NCI-H446 (cell line): ENCODE measurements around the gene NTNG2.
A peak's percentile ranks its signal among the peaks of the same experiment; 100 is the strongest.

ENCODE experiments used
- DNase-seq, 2 experiments: peaks; one replicate each; lab custom pipeline; 2025; lab: John Stamatoyannopoulos, UW

Gene NTNG2

DNA sequence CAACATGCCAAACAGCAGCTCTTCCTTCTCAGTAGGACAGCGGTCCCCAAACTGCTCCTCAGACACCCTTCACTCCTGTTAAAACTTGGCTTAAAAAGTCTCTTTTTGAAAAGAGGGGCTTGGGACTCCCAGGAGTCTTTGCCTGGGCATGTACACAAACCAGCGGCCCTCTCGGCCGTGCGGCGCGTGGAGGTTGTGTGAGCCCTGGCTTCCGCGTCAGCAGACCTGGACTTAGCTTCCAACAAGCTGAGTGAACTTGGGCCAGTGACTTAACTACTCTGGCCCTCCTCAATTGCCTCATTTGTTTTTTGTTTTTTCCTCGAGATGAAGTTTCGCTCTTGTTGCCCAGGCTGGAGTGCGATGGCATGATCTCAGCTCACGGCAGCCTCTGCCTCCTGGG, 15.3 kb upstream of the NTNG2 start:
- DNase-seq: no peak

GRCh38 chr9:132147331-132147730, 14.5 kb upstream of the NTNG2 start:
- DNase-seq: no peak

- DNase-seq: no peak
Observed at GRCh38 chr9:132147839-132148238, 14.0 kb upstream of the NTNG2 start.

GRCh38 chr9:132150256-132150655, 11.6 kb upstream of the NTNG2 start:
- no peak for DNase-seq

GRCh38 chr9:132151118-132151517, 10.7 kb upstream of the NTNG2 start:
- DNase-seq: no peak

DNA sequence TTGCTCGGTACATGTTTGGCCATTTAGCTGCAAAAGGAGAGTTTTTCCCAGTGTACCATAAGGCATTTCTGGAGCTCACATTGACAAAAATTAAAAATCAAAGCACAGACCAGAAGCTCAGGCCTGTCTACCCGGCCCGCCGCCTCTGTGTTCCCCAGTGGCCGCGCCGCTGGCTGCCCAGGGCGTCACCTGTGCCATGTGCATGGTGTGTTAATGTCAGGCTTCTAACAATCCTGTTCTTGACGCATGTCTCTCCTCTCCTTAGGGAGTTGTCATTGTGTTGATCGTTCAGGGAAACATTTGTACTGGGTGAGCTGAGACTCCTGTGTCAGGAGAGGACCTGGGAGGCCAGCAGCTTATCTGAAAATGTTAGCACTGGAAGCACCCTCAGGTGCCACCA, 9.6 kb upstream of the NTNG2 start:
- no peak for DNase-seq

- no peak for DNase-seq
Observed at GRCh38 chr9:132154863-132155567, 6.8 kb upstream of the NTNG2 start.

- no peak for DNase-seq
Observed at GRCh38 chr9:132155568-132155895, 6.3 kb upstream of the NTNG2 start.

GRCh38 chr9:132156262-132156661, 5.6 kb upstream of the NTNG2 start:
- no peak for DNase-seq

DNA sequence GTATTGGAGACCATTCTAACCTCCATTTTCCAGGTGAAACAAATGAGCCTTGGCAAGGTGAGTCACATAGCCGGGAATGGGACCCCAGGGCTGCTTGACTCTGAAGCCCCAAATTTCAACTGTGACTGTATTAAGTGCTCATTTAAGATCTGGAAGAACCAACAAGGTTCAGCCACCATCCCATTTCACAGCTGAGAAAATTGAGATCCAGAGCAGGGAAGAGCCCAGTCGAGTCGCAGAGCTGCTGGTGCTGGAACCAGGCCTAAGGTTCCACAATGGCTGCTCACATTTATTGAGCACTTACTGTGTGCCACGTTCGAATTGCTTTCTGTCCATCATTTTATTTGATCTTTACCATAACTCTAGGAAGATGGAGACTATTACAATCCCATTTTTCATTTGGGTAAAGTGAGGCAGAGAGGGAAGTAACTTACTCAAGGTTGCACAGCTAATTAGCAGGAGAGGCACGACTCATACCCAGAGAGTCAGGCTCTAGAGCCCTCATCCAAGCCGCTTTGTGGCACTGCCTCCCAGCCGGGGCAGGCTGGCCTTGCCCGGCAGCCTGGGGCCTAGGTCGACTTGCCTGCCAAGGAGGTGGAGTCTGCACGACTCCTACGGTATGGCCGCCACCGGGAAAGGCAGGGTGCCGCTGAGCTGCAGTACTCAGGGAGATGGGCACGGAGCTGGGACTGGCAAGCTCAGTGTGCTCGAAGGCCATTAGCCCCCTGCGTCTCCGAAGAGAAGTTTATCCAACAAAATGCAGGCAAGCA, 4.3 kb upstream of the NTNG2 start:
- no peak for DNase-seq

GRCh38 chr9:132160802-132161742, 786 bp upstream of the NTNG2 start:
- DNase-seq: no peak

DNA sequence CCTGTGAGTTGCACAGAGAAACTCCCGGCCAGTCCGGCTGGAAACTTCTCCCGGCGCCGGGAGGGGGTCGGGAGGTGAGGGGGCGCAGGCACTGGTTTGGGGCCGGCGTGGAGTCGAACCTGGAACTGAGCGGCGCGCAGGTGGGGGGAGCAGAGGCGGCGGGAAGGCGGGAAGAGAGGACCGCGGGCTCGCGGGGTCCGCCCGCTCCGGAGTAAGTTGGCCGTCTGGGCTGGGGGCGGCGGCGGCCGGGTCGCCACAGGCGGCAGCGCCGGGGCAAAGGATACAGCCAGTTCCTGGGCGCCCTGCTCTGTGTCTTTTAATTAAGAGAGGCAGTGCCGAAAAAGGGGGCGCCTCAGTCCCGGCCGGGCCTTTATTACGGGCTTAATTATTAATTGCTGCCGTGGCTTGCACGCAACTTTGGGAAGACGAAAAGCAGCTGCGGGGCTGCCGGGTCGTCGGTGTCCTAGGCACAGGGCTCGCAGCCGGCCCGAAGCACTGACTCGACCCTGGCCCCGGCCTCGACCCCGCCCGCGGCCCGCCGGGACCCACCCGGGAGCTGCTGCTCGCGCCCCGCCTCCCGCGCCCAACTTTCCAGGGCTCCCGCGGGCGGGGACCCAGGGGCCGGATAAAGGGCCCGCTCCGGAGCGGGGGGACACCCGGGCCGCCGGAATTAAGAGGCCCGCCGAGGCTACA, 1.1 kb downstream of the NTNG2 start:
- DNase-seq: no peak

DNA sequence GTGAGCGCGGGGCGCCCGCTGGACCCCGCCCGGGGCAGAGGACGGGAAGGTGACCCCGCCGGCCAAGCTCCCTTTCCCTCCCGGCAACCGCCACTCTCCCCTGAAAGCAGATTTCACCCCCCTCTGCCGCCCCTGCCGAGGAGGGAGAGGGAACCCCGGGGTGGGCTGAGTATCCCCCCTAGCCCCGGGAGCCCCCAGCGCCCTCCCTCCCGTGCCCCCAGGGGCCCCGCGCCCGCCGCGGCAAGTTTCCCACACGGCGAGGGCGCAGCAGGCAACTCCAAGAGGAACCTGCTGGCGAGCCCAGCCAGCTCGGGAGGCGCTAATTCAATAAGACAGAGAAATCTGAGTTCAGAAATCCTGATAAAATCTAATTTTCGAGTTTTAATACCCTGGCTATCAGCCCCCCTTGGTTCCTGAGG, 1.6 kb downstream of the NTNG2 start:
- no peak for DNase-seq

- DNase-seq: no peak
Observed at GRCh38 chr9:132163876-132164603, 2.2 kb downstream of the NTNG2 start.

DNA sequence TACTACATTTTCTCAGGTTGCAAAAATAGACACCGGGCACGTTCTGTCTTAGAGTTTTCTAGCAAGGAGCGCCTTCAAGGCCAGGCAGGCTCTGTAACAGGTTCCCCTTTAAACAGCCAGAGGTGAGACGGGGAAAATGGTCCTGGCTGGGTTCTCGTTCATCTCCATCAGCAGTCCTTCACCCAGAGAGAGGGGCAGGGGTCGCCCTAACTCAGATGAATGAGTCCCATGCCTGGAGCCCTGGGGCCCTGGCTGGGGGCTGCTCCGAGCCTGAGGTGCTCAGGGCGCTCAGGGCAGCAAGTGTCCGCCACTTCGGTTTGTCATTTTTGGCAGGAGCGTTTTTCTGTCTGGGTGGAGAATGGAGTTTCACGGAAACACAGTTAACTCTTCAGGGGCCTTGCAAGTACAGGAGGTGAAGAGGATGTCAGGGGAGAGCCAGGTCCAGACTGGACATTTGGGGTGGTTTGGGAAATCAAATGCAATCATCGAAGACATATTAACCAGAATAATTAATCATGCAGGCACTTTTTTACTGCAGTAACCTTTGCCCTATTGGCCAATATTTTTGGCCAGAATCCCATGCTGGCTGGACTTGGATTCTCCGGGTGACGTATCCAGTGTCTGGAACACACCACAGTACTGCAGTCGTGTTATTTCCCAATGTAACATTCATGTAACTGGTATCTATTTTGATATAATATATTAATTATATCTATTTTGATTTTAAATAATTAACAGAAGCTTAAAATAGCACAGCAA, 2.9 kb downstream of the NTNG2 start:
- no peak for DNase-seq

DNA sequence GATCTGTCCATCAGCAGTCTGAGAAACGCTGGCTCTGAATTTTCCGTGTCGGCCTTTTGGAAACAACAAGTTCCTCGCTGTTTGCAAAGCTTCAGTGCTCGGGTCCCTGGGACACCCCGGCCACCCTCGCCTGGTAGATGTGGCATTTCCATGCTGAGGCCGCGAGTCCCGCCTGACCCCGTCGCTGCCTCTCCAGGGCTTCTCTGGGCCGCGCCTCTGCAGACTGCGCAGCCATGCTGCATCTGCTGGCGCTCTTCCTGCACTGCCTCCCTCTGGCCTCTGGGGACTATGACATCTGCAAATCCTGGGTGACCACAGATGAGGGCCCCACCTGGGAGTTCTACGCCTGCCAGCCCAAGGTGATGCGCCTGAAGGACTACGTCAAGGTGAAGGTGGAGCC, 4.7 kb downstream of the NTNG2 start:
- no peak for DNase-seq

DNA sequence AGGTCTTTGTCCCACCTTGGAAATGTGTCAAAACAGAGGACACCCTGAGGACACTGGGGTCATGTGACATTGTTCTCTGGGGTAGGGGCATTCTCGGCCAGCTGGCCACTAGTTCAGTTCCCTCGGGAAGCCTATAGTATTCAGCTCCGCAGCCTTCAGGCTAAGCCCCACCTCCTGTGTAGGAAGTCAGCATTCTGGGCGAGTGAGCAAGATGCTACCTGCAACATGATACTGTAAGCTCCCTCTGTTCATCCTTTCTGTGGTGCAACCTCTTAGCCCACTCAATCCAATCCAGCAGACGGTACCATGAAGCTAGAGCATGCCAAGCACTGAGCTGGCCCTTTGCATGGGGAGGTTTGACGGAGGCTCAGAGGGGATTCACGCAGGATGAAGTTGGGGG, 5.3 kb downstream of the NTNG2 start:
- DNase-seq: no peak

DNA sequence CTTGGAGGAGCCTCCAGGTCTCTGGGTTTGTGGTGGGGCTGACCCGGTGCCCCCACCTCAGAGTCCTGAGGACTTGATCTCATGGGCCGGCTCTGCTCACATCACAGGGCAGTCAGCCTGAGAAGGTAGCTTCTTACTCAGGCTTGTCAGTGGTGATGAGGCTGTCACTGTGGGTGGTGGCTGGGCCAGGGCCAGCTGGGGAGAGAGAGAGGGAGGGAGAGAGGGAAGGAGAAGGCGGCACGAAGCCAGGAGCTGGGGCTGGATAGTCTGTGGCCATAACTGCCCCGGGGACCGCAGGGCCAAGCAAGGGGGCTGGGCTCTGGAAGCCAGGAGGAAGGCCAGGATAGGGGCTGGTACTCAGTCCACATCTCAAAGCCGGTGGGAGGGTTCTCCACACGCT, 6.5 kb downstream of the NTNG2 start:
- DNase-seq: peak in 1 of 2 experiments; percentile 24

- DNase-seq: no peak
Observed at GRCh38 chr9:132168851-132169250, 7.0 kb downstream of the NTNG2 start.

DNA sequence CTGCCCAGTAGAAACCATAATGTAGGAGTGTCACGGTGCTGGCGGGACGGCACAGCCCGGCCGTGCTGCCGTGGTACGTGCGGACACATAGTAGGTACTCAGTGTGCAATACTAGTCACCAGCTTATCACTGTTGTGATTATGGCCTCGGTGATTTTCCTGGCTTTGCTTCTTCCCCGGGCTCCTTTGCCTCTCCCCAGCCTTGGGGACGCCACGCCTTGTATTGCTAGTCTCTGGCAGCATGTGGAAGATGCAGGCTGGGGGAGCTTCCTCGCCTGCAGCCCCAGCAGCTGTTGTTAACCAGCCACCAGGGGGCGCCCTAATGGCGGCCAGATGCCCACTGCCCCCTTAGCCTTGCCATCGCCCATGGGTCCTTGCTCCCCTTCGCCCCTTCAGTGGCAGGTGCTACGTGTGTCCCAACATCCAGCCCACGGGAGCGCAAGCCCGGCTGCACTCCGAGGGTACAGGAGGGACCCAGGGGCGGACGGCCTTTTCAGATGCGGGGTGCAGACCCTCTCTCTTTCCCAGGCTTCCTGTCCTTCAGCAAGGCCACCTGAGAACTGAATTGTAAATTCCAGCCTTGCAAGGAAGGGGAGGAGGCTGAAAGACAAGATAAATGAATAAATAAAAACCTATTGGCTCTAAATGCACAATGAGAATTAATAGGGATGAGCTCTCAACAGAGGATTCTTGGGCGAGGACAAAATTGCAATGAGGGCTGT, 8.0 kb downstream of the NTNG2 start:
- DNase-seq: peak in 1 of 2 experiments; percentile 37
